ENCODE results near the gene ADGRL1.

Gene ADGRL1

DNA sequence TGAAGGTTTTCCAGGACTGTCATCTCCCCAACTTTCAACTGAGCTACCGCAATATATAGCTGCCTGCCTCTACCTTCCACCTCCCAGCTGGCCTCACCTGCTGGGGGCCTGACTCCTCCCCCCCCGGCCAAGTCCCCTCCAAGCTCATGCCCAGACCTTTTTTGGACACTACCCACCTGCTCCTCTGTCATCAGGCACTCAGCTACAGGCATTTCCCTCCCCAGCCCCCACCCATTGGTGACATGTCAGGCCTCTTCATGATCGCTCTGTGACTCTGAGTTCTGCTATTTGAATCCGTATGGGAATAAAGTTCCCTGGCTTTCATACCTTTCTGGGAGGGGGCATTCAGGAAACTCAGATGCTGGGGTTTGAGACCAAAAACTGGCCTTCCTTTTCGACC, 90.2 kb downstream of the ADGRL1 start:
- Histone ChIP-seq H3K9me3 (ENCODE audit: insufficient read depth, low read length, severe bottlenecking) (no peaks in the 10 kb centered on the region), H3K9ac (ENCODE audit: low read depth, low read length) (peak overlapping the region; percentile 69), H3K27me3 (ENCODE audit: insufficient read depth, low read length, poor library complexity) (no peaks in the 10 kb centered on the region), H3K79me2 (ENCODE audit: insufficient read depth, low read length) (peaks cover 50% of the 10 kb centered on the region), H3K4me1 (ENCODE audit: insufficient read depth, low read length) (peaks cover 42% of the 10 kb centered on the region), H3K4me3 (ENCODE audit: low read depth in 1 of 2, low read length in 2 of 2) (peak overlapping the region in 1 of 2 experiments; percentile 71; a peak in 1 of 4 replicates), H3K36me3 (ENCODE audit: insufficient read depth, low read length) (peaks cover 24% of the 10 kb centered on the region), H3K4me2 (ENCODE audit: insufficient read depth, low read length) (peak overlapping the region; percentile 79), H2AFZ (ENCODE audit: low read depth, low read length) (no peak overlapping the region), H3K27ac (ENCODE audit: low read length) (no peak overlapping the region), H4K20me1 (ENCODE audit: insufficient read depth, low read length) (peaks cover 31% of the 10 kb centered on the region)
- ATAC-seq (ENCODE audit: insufficient read depth, low read depth) (no peak), DNase-seq (no peak)
- TF ChIP-seq EZH2 (IDR thresholded peaks at IDR 0.05; ENCODE audit: borderline replicate concordance, low read depth, low read length, severe bottlenecking), result no peak
- TF ChIP-seq, protein P1, sequence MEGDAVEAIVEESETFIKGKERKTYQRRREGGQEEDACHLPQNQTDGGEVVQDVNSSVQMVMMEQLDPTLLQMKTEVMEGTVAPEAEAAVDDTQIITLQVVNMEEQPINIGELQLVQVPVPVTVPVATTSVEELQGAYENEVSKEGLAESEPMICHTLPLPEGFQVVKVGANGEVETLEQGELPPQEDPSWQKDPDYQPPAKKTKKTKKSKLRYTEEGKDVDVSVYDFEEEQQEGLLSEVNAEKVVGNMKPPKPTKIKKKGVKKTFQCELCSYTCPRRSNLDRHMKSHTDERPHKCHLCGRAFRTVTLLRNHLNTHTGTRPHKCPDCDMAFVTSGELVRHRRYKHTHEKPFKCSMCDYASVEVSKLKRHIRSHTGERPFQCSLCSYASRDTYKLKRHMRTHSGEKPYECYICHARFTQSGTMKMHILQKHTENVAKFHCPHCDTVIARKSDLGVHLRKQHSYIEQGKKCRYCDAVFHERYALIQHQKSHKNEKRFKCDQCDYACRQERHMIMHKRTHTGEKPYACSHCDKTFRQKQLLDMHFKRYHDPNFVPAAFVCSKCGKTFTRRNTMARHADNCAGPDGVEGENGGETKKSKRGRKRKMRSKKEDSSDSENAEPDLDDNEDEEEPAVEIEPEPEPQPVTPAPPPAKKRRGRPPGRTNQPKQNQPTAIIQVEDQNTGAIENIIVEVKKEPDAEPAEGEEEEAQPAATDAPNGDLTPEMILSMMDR (IDR thresholded peaks at IDR 0.05; ENCODE audit: borderline replicate concordance, extremely low read depth, low read length, poor library complexity, severe bottlenecking), result no peak

DNA sequence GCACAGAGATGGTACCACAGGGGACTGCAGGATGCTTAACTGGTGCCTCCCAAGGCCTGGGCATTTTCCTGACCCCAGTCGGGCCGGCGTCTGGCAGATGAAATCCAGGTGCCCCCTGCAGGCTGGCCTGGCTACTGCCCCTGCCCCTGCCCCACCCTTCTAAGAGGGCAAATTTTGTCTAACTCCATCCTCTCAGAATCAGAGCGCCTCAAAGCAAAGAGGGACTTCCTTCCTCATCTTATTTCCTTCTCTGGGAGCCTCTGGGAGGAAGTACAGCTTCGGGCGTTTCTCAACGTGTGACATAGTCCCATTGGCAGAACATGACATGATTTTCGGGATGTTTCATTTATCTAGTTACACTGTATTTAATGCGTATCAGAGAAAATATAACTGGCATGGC, 91.1 kb downstream of the ADGRL1 start:
- Histone ChIP-seq H3K4me2 (ENCODE audit: insufficient read depth, low read length) (no peak overlapping the region), H3K79me2 (ENCODE audit: insufficient read depth, low read length) (peaks cover 53% of the 10 kb centered on the region), H3K4me1 (ENCODE audit: insufficient read depth, low read length) (peaks cover 35% of the 10 kb centered on the region), H2AFZ (ENCODE audit: low read depth, low read length) (no peak overlapping the region), H3K27ac (ENCODE audit: low read length) (no peak overlapping the region), H3K27me3 (ENCODE audit: insufficient read depth, low read length, poor library complexity) (no peaks in the 10 kb centered on the region), H4K20me1 (ENCODE audit: insufficient read depth, low read length) (peaks cover 32% of the 10 kb centered on the region), H3K4me3 (ENCODE audit: low read depth in 1 of 2, low read length in 2 of 2) (no peak overlapping the region), H3K9me3 (ENCODE audit: insufficient read depth, low read length, severe bottlenecking) (no peaks in the 10 kb centered on the region), H3K9ac (ENCODE audit: low read depth, low read length) (no peak overlapping the region), H3K36me3 (ENCODE audit: insufficient read depth, low read length) (peaks cover 16% of the 10 kb centered on the region)
- ATAC-seq (ENCODE audit: insufficient read depth, low read depth) (no peak), DNase-seq (peak; percentile 29)
- TF ChIP-seq, protein P1 (IDR thresholded peaks at IDR 0.05; ENCODE audit: borderline replicate concordance, extremely low read depth, low read length, poor library complexity, severe bottlenecking), result peak; percentile 45
- no peak for TF ChIP-seq EZH2 (IDR thresholded peaks at IDR 0.05; ENCODE audit: borderline replicate concordance, low read depth, low read length, severe bottlenecking)

DNA sequence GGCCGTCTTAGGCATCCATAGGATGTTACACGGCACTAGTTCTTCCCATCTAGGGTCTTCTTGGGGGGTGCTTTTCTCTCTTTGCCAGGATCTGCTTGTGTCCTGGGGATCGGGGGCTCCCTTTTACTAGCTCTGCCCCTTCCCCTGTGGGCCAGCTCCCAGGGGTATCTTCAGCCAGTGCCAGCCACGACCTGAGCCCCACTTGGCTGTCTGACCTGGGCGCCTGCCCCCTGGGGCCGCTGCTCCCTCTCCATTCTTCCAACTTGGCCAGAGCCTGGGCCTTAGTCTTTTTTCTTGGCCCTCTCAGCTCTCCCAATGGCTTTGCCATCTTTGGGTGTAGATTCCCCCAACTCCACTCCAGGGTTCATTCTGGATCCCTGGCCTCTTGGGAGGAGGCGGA, 91.5 kb downstream of the ADGRL1 start:
- DNase-seq (no peak), ATAC-seq (ENCODE audit: insufficient read depth, low read depth) (no peak)
- Histone ChIP-seq H3K9me3 (ENCODE audit: insufficient read depth, low read length, severe bottlenecking) (no peaks in the 10 kb centered on the region), H3K36me3 (ENCODE audit: insufficient read depth, low read length) (peaks cover 12% of the 10 kb centered on the region), H3K27ac (ENCODE audit: low read length) (no peak overlapping the region), H2AFZ (ENCODE audit: low read depth, low read length) (no peak overlapping the region), H4K20me1 (ENCODE audit: insufficient read depth, low read length) (peaks cover 32% of the 10 kb centered on the region), H3K79me2 (ENCODE audit: insufficient read depth, low read length) (peaks cover 53% of the 10 kb centered on the region), H3K27me3 (ENCODE audit: insufficient read depth, low read length, poor library complexity) (no peaks in the 10 kb centered on the region), H3K4me2 (ENCODE audit: insufficient read depth, low read length) (no peak overlapping the region), H3K4me1 (ENCODE audit: insufficient read depth, low read length) (peaks cover 31% of the 10 kb centered on the region), H3K9ac (ENCODE audit: low read depth, low read length) (no peak overlapping the region), H3K4me3 (ENCODE audit: low read depth in 1 of 2, low read length in 2 of 2) (no peak overlapping the region)
- no peak for TF ChIP-seq EZH2 (IDR thresholded peaks at IDR 0.05; ENCODE audit: borderline replicate concordance, low read depth, low read length, severe bottlenecking)
- TF ChIP-seq, protein P1 (IDR thresholded peaks at IDR 0.05; ENCODE audit: borderline replicate concordance, extremely low read depth, low read length, poor library complexity, severe bottlenecking), result no peak

Data from DND-41 (cell line).